Naive thymus-derived CD8-positive, alpha-beta T cell (primary cell): ENCODE data around the gene DHCR24. TPM values are rescaled to one million over a fixed set of nuclear protein-coding genes. Genes with fewer than 3 reads are reported as not detected.

Source experiments
- ATAC-seq, 2 donors: fragments of 150-1000 bp; cut with Tn5 transposase in 1 of 2; sonication (Bioruptor Pico), chemical (Tn5 transposase) in 1 of 2; 1 replicate in 1 of 2; 2 replicates in 1 of 2; pipeline ENCODE4 v1.10.0; 2021; ENCODE audit warnings: mild to moderate bottlenecking in 2 of 2, moderate library complexity in 2 of 2
- POLR2A ChIA-PET: fragments of 350-600 bp; sonication (Branson Sonifier 250); formaldehyde crosslinking; loops from one replicate; lab custom pipeline; 2021; ENCODE audit warnings: antibody characterized with exemption; lab: Charles Lee
- DNase-seq, 10 donors: peaks; one replicate each; pipeline versions ENCODE4 v3.0.0 to v3.0.0-alpha.2; 2020 to 2022
- H3K27ac Mint-ChIP-seq, 10 donors: one replicate each; pipeline ENCODE4 v1.8.0; 2020 to 2022; ENCODE audit warnings: mild to moderate bottlenecking in 10 of 10, mixed read lengths in 10 of 10, moderate library complexity in 4 of 10, inconsistent platforms in 1 of 10
- H3K27me3 Mint-ChIP-seq, 5 donors: one replicate each; pipeline ENCODE4 v1.8.0; 2021 to 2022; ENCODE audit warnings: mixed read lengths in 5 of 5
- H3K36me3 Mint-ChIP-seq, 3 donors: one replicate each; pipeline ENCODE4 v1.8.0; 2020 to 2022; ENCODE audit warnings: mixed read lengths in 3 of 3, mild to moderate bottlenecking in 2 of 3, inconsistent platforms in 1 of 3
- H3K4me1 Mint-ChIP-seq, 4 donors: one replicate each; pipeline ENCODE4 v1.8.0; 2021 to 2022; ENCODE audit warnings: mixed read lengths in 4 of 4
- H3K4me3 Mint-ChIP-seq, 10 donors: one replicate each; pipeline ENCODE4 v1.8.0; 2020 to 2022; ENCODE audit warnings: mild to moderate bottlenecking in 10 of 10, mixed read lengths in 10 of 10, moderate library complexity in 6 of 10, inconsistent platforms in 1 of 10
- H3K9me3 Mint-ChIP-seq, 9 donors: one replicate each; pipeline ENCODE4 v1.8.0; 2020 to 2022; ENCODE audit warnings: mixed read lengths in 9 of 9, mild to moderate bottlenecking in 3 of 9, inconsistent platforms in 1 of 9, moderate library complexity in 1 of 9
- polyA plus RNA-seq, 3 donors: library from polyadenylated mRNA; unstranded; fragments of 300-500 nt; fragmentation: Illumina TruSeq; gene quantifications; one replicate each; pipeline ENCODE4 v1.2.3, GENCODE V29; 2021
- total RNA-seq, 8 experiments: library from RNA in 2 of 8; stranded (reverse) in 2 of 8; gene quantifications; one replicate each; pipeline ENCODE4 v1.2.3 and lab custom pipeline; 2021 to 2026

The DHCR24 gene
- total and polyA plus RNA-seq, 5 experiments from 2014 or later: 1.8 to 4.2 (median 3.4) TPM

DNA sequence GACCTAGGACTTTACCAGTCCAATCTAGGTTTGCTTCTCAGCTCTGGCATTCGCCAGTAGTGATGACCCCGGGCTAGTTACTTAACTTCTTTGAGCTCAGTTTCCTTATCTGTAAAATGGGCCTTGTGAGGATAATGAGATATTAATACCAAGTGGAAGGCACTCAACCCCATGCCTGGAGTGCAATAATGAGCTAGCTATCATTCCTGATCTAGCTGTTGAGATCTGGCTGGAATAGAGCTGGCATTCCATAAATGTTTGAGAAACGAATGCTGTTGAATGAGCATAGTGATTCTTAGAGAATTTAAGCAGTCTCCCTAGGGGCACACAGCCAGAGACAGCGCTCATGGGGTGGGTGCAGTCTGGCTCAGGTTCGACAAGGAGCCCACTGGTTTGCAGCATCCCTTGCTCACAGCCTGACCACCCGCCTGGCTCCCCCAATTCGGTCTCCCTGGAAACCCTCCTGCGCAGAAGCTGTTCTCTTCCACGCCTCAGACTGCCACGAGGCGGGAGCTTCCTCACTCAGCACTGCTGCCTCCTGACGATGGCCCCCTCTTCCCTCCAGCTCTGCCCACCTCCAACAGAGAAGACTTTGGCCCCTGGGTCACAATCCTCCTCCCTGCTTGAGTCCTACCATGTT, 32.5 kb downstream of the DHCR24 start:
- Mint-ChIP-seq H3K9me3 (no peaks in the 10 kb centered on the region), H3K4me3 (no peak overlapping the region), H3K27ac (no peak overlapping the region), H3K27me3 (no peaks in the 10 kb centered on the region), H3K4me1 (no peaks in the 10 kb centered on the region), H3K36me3 (no peaks in the 10 kb centered on the region)
- ATAC-seq (no peak), DNase-seq (no peak)
- POLR2A ChIA-PET: no interaction called here

DNA sequence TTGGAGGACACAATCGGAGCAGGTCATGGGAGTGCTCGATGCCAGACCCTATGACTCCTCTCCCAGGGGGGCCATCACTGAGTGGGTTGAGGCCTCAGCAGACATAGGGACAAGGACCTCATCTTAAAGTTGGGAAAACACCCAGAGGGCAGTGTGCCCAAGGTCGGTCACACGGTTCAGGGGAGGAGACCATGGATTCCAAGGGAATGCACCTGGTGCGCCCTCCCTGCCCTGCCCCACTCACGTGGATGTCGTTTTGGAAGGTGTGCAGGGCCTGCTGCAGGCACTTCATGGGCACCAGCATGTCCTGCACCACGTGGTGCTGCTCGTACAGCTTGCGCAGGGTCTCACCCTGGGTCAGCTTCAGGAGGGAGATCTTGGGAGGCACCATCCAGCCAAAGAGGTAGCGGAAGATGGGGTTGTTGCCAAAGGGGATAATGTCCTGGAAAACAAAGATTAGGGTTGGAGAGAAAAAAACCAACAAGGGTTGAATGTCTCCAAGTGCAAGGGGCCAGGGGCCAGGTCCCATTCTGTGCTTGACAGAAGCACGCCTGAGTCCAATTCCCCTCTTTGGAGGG, 33.1 kb downstream of the DHCR24 start:
- ATAC-seq: no peak
- POLR2A ChIA-PET: no interaction called here
- H3K4me1 Mint-ChIP-seq: no peaks in the 10 kb centered on the region
- no peak overlapping the region for H3K4me3 Mint-ChIP-seq
- H3K9me3 Mint-ChIP-seq: no peaks in the 10 kb centered on the region
- H3K36me3 Mint-ChIP-seq: no peaks in the 10 kb centered on the region
- no peak for DNase-seq
- H3K27me3 Mint-ChIP-seq: no peaks in the 10 kb centered on the region
- H3K27ac Mint-ChIP-seq: no peak overlapping the region

- no peaks in the 10 kb centered on the region for H3K9me3 Mint-ChIP-seq
These were observed 33.8 kb downstream of the DHCR24 start for GRCh38 chr1:54853096-54853792.

GRCh38 chr1:54851936-54852524, 35.0 kb downstream of the DHCR24 start:
- no peak overlapping the region for H3K4me3 Mint-ChIP-seq
- POLR2A ChIA-PET: no interaction called here
- no peak for ATAC-seq
- H3K9me3 Mint-ChIP-seq: peaks cover 0 to 4% (median 0%) of the 10 kb centered on the region in 9 donors
- peak overlapping the region in 1 of 10 donors; percentile 2 for H3K27ac Mint-ChIP-seq
- H3K4me1 Mint-ChIP-seq: no peaks in the 10 kb centered on the region
- DNase-seq: no peak
- H3K36me3 Mint-ChIP-seq: peaks cover 0 to 3% (median 0%) of the 10 kb centered on the region in 3 donors
- no peaks in the 10 kb centered on the region for H3K27me3 Mint-ChIP-seq

More at GRCh38 chr1:54853096-54853792, 33.8 kb downstream of the DHCR24 start:
- Mint-ChIP-seq H3K27me3 (no peaks in the 10 kb centered on the region), H3K4me1 (no peaks in the 10 kb centered on the region), H3K4me3 (no peak overlapping the region), H3K27ac (no peak overlapping the region), H3K36me3 (no peaks in the 10 kb centered on the region)
- no peak for ATAC-seq
- POLR2A ChIA-PET: no interaction called here
- no peak for DNase-seq

DNA sequence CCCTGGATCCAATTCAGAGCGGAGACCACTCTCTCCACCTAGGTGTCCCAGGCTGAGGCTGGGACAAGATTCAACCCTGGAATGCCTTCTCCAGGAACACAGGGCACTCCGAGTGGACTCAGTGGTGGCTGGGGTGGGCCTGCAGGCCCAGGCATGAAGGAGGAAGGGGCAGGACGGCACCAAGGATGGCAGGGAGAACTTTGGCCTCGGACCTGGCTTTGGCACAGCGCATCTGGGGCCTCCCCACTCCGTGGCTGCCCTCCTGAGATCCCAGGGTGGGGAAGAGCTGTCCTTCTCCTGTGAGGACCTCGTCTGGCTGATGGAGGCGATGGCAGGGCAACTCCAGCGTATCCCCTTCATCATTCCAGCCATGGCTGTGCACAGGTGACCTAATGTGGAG, 35.6 kb downstream of the DHCR24 start:
- ATAC-seq: no peak
- Mint-ChIP-seq H3K36me3 (peaks cover 0 to 3% (median 0%) of the 10 kb centered on the region in 3 donors), H3K4me1 (no peaks in the 10 kb centered on the region), H3K27me3 (no peaks in the 10 kb centered on the region), H3K9me3 (peaks cover 0 to 4% (median 0%) of the 10 kb centered on the region in 9 donors), H3K27ac (no peak overlapping the region), H3K4me3 (no peak overlapping the region)
- POLR2A ChIA-PET: interaction anchor here (0.6 kb wide), 1 partner anchor 13 kb away, joined by 4 read pairs; no protein-coding TSS in a partner anchor
- no peak for DNase-seq

- Mint-ChIP-seq H3K9me3 (peaks cover 0 to 4% (median 0%) of the 10 kb centered on the region in 9 donors), H3K27ac (no peak overlapping the region), H3K36me3 (peaks cover 0 to 3% (median 0%) of the 10 kb centered on the region in 3 donors), H3K4me3 (no peak overlapping the region), H3K4me1 (no peaks in the 10 kb centered on the region), H3K27me3 (no peaks in the 10 kb centered on the region)
- POLR2A ChIA-PET: no interaction called here
- ATAC-seq (no peak), DNase-seq (no peak)
These were observed 36.3 kb downstream of the DHCR24 start for GRCh38 chr1:54850737-54851136.

- H3K27ac Mint-ChIP-seq: no peak overlapping the region
- POLR2A ChIA-PET: no interaction called here
- ATAC-seq: no peak
These were observed 36.8 kb downstream of the DHCR24 start for GRCh38 chr1:54850069-54850730.

DNA sequence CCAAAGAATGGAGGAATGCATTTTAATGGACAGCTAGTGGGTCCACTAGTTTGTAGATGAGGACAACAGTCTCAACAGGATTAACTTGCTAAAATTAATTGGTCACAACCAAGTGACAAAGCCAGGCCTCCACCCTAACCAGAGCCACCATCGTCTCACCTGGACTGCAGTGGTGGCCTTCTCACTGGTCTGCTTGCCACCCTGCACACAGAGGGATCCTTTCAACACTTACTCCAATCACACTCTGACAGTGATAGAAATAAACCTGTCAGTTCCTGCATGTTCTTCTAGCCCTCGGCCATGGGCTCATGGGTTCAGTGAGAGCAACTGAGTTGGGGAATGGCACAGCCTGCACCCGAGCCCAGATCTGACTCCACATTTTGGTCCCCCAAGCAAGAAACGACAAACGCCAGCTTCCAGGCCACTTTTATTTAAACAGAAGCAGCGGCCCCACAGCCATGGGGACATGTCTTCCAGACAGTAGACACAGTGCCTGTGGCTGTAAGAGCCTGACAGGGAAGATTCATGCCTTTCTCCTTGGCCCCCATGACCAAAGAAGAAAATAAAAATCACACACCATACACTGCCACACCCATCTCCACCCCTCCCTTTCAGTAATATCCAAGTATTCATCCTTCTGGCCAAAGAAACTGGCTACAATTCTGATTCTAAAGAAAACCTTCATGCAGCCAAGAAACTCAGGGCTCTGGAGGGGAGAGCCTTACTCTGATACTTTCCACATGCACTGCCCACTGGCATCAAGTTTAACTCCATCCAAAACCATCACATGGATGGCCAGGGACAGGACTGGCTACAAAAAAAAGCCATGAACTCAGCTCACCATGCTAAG, 37.6 kb downstream of the DHCR24 start:
- ATAC-seq (no peak), DNase-seq (no peak)
- H3K4me1 Mint-ChIP-seq: no peaks in the 10 kb centered on the region
- H3K4me3 Mint-ChIP-seq: no peak overlapping the region
- H3K36me3 Mint-ChIP-seq: peaks cover 0 to 3% (median 0%) of the 10 kb centered on the region in 3 donors
- H3K27me3 Mint-ChIP-seq: no peaks in the 10 kb centered on the region
- POLR2A ChIA-PET: no interaction called here
- H3K9me3 Mint-ChIP-seq: peaks cover 0 to 4% (median 0%) of the 10 kb centered on the region in 9 donors
- no peak overlapping the region for H3K27ac Mint-ChIP-seq

More at GRCh38 chr1:54850069-54850730, 36.8 kb downstream of the DHCR24 start:
- no peak overlapping the region for H3K4me3 Mint-ChIP-seq
- H3K27me3 Mint-ChIP-seq: no peaks in the 10 kb centered on the region
- H3K4me1 Mint-ChIP-seq: no peaks in the 10 kb centered on the region
- DNase-seq: no peak
- H3K36me3 Mint-ChIP-seq: peaks cover 0 to 3% (median 0%) of the 10 kb centered on the region in 3 donors
- H3K9me3 Mint-ChIP-seq: peaks cover 0 to 4% (median 0%) of the 10 kb centered on the region in 9 donors

- no peaks in the 10 kb centered on the region for H3K4me1 Mint-ChIP-seq
- peaks cover 0 to 3% (median 0%) of the 10 kb centered on the region in 3 donors for H3K36me3 Mint-ChIP-seq
- POLR2A ChIA-PET: no interaction called here
- no peak overlapping the region for H3K27ac Mint-ChIP-seq
- H3K27me3 Mint-ChIP-seq: no peaks in the 10 kb centered on the region
- DNase-seq (no peak), ATAC-seq (no peak)
- H3K9me3 Mint-ChIP-seq: peaks cover 0 to 4% (median 0%) of the 10 kb centered on the region in 9 donors
- H3K4me3 Mint-ChIP-seq: no peak overlapping the region
These were observed 38.7 kb downstream of the DHCR24 start for GRCh38 chr1:54848134-54848948.

GRCh38 chr1:54846716-54847284, 40.2 kb downstream of the DHCR24 start:
- Mint-ChIP-seq H3K4me3 (no peak overlapping the region), H3K36me3 (peaks cover 0 to 3% (median 0%) of the 10 kb centered on the region in 3 donors), H3K27ac (no peak overlapping the region), H3K4me1 (no peaks in the 10 kb centered on the region), H3K27me3 (no peaks in the 10 kb centered on the region), H3K9me3 (peaks cover 0 to 4% (median 0%) of the 10 kb centered on the region in 9 donors)
- no peak for ATAC-seq
- DNase-seq: no peak
- POLR2A ChIA-PET: no interaction called here

GRCh38 chr1:54846301-54846700, 40.7 kb downstream of the DHCR24 start:
- H3K36me3 Mint-ChIP-seq: peaks cover 0 to 3% (median 0%) of the 10 kb centered on the region in 3 donors
- H3K27me3 Mint-ChIP-seq: no peaks in the 10 kb centered on the region
- no peak overlapping the region for H3K4me3 Mint-ChIP-seq
- no peaks in the 10 kb centered on the region for H3K4me1 Mint-ChIP-seq
- no peak overlapping the region for H3K27ac Mint-ChIP-seq
- DNase-seq: no peak
- no peak for ATAC-seq
- peaks cover 0 to 4% (median 0%) of the 10 kb centered on the region in 9 donors for H3K9me3 Mint-ChIP-seq
- POLR2A ChIA-PET: no interaction called here
